HFFc6 (cell line): ENCODE results near the gene MYO9B. TPM values are rescaled to one million over a fixed set of nuclear protein-coding genes. Genes with fewer than 3 reads are reported as not detected.

Experiments used
- DNase-seq: peaks from one replicate; pipeline ENCODE4 v3.0.0-alpha.2; 2018
- H3K27ac Mint-ChIP-seq: 2 replicates; pipeline ENCODE4 v1.8.0; 2020; ENCODE audit warnings: mild to moderate bottlenecking, mixed read lengths
- H3K27me3 Mint-ChIP-seq: 2 replicates; pipeline ENCODE4 v1.8.0; 2021; ENCODE audit warnings: mild to moderate bottlenecking, moderate library complexity, mixed read lengths; ENCODE audit not compliant: insufficient read depth
- H3K36me3 Mint-ChIP-seq: 2 replicates; pipeline ENCODE4 v1.8.0; 2021; ENCODE audit warnings: low read depth, mixed read lengths
- H3K4me1 Mint-ChIP-seq: 2 replicates; pipeline ENCODE4 v1.8.0; 2020; ENCODE audit warnings: low read depth, mixed read lengths
- H3K4me3 Mint-ChIP-seq: 2 replicates; pipeline ENCODE4 v1.8.0; 2020; ENCODE audit warnings: mild to moderate bottlenecking, moderate library complexity, mixed read lengths
- H3K9me3 Mint-ChIP-seq: 2 replicates; pipeline ENCODE4 v1.8.0; 2020; ENCODE audit warnings: mild to moderate bottlenecking, mixed read lengths
- total RNA-seq, 6 experiments: library from RNA; stranded (reverse); fragmentation: NEBNext Ultra II Directional; extraction: Animal tissue kit (Norgen Biotek cat#: 25700); gene quantifications; 2 replicates in 1 of 6; 3 replicates in 5 of 6; pipeline ENCODE4 v1.2.3, GENCODE V29; 2021
- TF ChIP-seq, protein P1 (sequence below): fragments of 200-600 bp; sonication (generic); IDR thresholded peaks from 2 replicates; pipeline ENCODE4 v1.5.0; 2021; ENCODE audit warnings: antibody characterized with exemption, mild to moderate bottlenecking

The MYO9B gene
- total RNA-seq, 6 experiments from 2014 or later = 81.2 to 89.0 (median 83.4) TPM

DNA sequence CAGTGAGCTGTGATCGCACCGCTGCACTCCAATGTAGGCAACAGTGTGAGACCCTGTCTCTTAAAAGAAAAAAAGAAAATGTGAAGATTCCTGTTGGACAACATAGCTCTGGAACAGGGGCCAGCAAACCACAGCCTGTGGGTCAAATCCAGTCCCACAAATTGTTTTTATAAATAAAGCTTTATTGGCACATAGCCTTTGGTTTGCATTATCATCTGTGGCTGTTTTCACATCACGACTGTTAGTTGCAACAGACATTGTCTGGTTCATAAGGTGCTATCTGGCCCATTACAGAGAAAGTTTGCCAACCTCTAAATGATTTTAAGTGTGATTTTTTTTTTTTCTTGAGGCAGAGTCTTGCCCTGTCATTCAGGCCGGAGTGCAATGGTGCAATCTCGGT is 90.1 kb downstream of the MYO9B start:
- DNase-seq = no peak
- Mint-ChIP-seq H3K4me1 (no peaks in the 10 kb centered on the region), H3K4me3 (no peak overlapping the region), H3K27ac (no peak overlapping the region), H3K36me3 (peaks cover 40% of the 10 kb centered on the region), H3K9me3 (no peaks in the 10 kb centered on the region), H3K27me3 (no peaks in the 10 kb centered on the region; the same call in 1 of the 2 replicates)
- TF ChIP-seq, protein P1, sequence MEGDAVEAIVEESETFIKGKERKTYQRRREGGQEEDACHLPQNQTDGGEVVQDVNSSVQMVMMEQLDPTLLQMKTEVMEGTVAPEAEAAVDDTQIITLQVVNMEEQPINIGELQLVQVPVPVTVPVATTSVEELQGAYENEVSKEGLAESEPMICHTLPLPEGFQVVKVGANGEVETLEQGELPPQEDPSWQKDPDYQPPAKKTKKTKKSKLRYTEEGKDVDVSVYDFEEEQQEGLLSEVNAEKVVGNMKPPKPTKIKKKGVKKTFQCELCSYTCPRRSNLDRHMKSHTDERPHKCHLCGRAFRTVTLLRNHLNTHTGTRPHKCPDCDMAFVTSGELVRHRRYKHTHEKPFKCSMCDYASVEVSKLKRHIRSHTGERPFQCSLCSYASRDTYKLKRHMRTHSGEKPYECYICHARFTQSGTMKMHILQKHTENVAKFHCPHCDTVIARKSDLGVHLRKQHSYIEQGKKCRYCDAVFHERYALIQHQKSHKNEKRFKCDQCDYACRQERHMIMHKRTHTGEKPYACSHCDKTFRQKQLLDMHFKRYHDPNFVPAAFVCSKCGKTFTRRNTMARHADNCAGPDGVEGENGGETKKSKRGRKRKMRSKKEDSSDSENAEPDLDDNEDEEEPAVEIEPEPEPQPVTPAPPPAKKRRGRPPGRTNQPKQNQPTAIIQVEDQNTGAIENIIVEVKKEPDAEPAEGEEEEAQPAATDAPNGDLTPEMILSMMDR = no peak

DNA sequence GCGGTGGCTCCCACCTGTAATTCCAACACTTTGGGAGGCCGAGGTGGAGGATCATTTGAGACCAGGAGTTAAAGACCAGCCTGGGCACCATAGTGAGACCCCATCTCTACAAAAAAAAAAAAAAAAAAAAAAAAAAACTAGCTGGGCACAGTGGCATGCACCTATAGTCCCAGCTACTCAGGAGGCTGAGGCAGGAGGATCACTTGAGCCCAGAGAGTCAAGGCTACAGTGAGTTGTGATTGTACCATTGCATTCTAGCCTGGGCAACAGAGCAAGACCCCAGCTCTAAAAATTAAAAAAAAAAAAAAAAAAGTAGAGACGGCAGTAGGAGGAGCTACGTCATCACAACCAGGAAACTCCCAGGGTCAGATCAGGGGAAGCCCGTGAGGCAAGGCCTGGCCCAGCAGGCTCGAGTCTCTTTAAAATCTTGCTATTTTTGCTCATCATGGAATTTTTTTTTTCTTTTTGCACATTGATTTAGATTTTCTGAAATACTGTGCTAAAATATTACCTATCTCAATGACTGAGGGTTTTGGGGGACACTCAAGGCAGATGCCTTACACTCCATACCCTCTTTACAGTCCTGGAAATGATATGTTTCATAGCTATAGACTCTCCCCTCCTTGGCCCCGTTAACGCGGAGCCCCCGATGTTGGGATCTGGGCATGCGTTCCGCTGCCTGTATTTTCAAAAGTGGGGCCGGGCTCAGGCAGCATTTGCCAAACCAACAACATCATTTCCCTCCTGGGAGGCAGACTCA is 95.1 kb downstream of the MYO9B start:
- no peaks in the 10 kb centered on the region; the same call in 1 of the 2 replicates for H3K27me3 Mint-ChIP-seq
- no peak overlapping the region for H3K4me3 Mint-ChIP-seq
- peaks cover 22% of the 10 kb centered on the region for H3K36me3 Mint-ChIP-seq
- DNase-seq = no peak
- no peak overlapping the region for H3K27ac Mint-ChIP-seq
- TF ChIP-seq, protein P1 = no peak
- no peaks in the 10 kb centered on the region for H3K9me3 Mint-ChIP-seq
- peaks cover 9% of the 10 kb centered on the region for H3K4me1 Mint-ChIP-seq

DNA sequence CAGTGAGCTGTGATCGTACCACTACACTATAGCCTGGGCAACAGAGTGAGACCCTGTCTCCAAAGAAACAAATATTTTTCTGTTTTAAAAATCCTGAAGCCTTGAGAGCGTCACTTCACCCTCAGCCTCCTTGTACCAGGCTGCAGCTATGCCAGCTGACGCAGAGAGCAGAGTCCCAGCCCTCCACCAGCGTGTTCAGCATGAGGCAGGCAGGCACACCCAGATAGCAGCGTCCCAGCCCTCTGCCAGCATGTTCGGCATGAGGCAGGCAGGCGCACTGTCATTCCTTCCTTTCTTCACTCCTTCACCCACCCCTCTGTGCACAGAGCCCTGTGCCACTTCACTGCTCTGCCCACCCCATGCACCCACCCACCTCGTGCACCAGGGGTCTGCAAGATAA is 96.3 kb downstream of the MYO9B start:
- H3K27me3 Mint-ChIP-seq = no peaks in the 10 kb centered on the region; the same call in 1 of the 2 replicates
- H3K27ac Mint-ChIP-seq = no peak overlapping the region
- TF ChIP-seq, protein P1 = no peak
- DNase-seq = no peak
- H3K4me1 Mint-ChIP-seq = peaks cover 9% of the 10 kb centered on the region
- no peaks in the 10 kb centered on the region for H3K9me3 Mint-ChIP-seq
- peaks cover 26% of the 10 kb centered on the region for H3K36me3 Mint-ChIP-seq
- H3K4me3 Mint-ChIP-seq = no peak overlapping the region

DNA sequence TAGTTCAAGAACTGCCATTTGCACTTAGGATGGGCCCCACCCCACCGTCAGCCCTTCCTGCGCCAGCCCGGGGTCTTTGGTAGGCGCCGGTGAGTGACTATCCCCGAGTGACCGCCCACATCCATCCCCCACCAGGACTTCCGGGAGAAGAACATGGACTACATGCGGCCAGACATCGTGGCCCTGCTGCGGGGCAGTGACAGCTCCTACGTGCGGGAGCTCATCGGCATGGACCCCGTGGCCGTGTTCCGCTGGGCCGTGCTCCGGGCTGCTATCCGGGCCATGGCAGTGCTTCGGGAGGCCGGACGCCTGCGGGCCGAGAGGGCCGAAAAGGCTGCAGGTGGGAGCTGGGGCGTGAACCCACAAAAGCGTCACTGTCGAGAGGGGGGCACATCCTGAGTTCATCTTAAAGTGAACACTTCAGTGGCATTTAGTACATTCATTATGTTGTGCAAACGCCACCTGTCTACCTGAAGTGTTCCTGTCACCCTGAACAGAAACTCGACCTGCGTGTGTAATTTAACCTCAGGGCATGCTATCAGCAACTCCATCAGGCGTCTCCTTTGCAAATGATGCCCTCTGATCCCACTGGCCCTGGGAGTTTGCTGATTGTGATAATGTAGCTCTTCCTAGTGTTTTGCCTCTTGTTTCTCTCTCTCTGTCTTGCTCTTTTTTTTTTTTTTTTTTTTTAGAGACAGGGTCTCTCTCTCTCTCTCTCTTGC is 97.2 kb downstream of the MYO9B start:
- H3K36me3 Mint-ChIP-seq = peaks cover 24% of the 10 kb centered on the region
- no peaks in the 10 kb centered on the region for H3K9me3 Mint-ChIP-seq
- no peaks in the 10 kb centered on the region; the same call in 1 of the 2 replicates for H3K27me3 Mint-ChIP-seq
- H3K27ac Mint-ChIP-seq = peak overlapping the region; percentile 77
- peaks cover 9% of the 10 kb centered on the region for H3K4me1 Mint-ChIP-seq
- TF ChIP-seq, protein P1 = no peak
- DNase-seq = no peak
- no peak overlapping the region for H3K4me3 Mint-ChIP-seq

DNA sequence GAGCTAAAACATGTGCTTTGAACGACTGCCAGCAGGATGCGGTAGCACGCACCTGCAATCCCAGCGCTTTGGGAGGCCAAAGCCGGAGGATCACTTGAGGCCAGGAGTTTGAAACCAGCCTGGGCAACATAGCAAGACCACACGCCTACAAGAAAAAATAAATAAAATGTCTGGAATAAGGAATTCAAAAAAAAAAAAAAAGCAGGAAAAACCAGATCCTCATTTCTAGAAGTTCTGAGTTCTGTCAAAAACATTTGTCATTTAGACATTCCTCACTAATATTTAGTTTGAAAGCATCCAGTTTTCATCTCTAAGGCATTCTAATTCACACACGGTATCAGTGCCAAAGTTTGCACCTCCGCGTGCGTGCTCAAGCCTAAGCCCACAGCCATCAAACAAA is 102.7 kb downstream of the MYO9B start:
- peaks cover 9% of the 10 kb centered on the region for H3K36me3 Mint-ChIP-seq
- H3K4me1 Mint-ChIP-seq = peaks cover 4% of the 10 kb centered on the region
- TF ChIP-seq, protein P1 = no peak
- DNase-seq = no peak
- H3K9me3 Mint-ChIP-seq = no peaks in the 10 kb centered on the region
- H3K27me3 Mint-ChIP-seq = peaks cover 2% of the 10 kb centered on the region; the same call in 1 of the 2 replicates
- no peak overlapping the region for H3K27ac Mint-ChIP-seq
- no peak overlapping the region for H3K4me3 Mint-ChIP-seq
